ENCODE measurements around the gene AHCY. TPM values are rescaled to one million over a fixed set of nuclear protein-coding genes. Genes with fewer than 3 reads are reported as not detected.

AHCY gene
- total and polyA plus RNA-seq, 8 donors = 89.1 to 121 (median 118) TPM

- Histone ChIP-seq H3K4me3 (no peak overlapping the region), H3K36me3 (no peaks in the 10 kb centered on the region), H3K27ac (no peak overlapping the region), H3K4me1 (peaks cover 6 to 21% of the 10 kb centered on the region in 2 donors), H3K27me3 (peaks cover 5 to 20% of the 10 kb centered on the region in 2 donors), H3K9me3 (no peaks in the 10 kb centered on the region)
- intact Hi-C loops (cut with DNase I) = loop anchor here in 1 of 2 donors (10.0 kb wide), 1 partner anchor 163 kb away; no protein-coding TSS in a partner anchor
- no peak for DNase-seq
- ATAC-seq = peak; percentile 7
- no peak for TF ChIP-seq CTCF (IDR thresholded peaks at IDR 0.05)
Observed at GRCh38 chr20:34312024-34312460, 8.9 kb upstream of the AHCY start.

- no peak for DNase-seq
- Histone ChIP-seq H3K36me3 (no peaks in the 10 kb centered on the region), H3K27me3 (peaks cover 5 to 20% of the 10 kb centered on the region in 2 donors), H3K9me3 (no peaks in the 10 kb centered on the region), H3K4me1 (peaks cover 6 to 24% of the 10 kb centered on the region in 2 donors), H3K27ac (no peak overlapping the region), H3K4me3 (no peak overlapping the region)
- intact Hi-C loops (cut with DNase I) = loop anchor here in 1 of 2 donors (10.0 kb wide), 1 partner anchor 163 kb away; no protein-coding TSS in a partner anchor
- TF ChIP-seq CTCF (IDR thresholded peaks at IDR 0.05) = no peak
- ATAC-seq = peak; percentile 2
Observed at GRCh38 chr20:34311118-34312023, 8.2 kb upstream of the AHCY start.

- intact Hi-C loops (cut with DNase I) = loop anchor here in 1 of 2 donors (10.0 kb wide), 1 partner anchor 164 kb away; no protein-coding TSS in a partner anchor
- H3K27me3 ChIP-seq = peaks cover 5 to 20% of the 10 kb centered on the region in 2 donors
- H3K27ac ChIP-seq = no peak overlapping the region
- no peak overlapping the region for H3K4me3 ChIP-seq
- TF ChIP-seq CTCF (IDR thresholded peaks at IDR 0.05) = no peak
- DNase-seq (no peak), ATAC-seq (no peak)
- no peaks in the 10 kb centered on the region for H3K9me3 ChIP-seq
- no peaks in the 10 kb centered on the region for H3K36me3 ChIP-seq
- H3K4me1 ChIP-seq = peaks cover 6 to 30% of the 10 kb centered on the region in 2 donors
Observed at GRCh38 chr20:34310481-34311117, 7.4 kb upstream of the AHCY start.

- no peak for ATAC-seq
- no peak overlapping the region for H3K4me3 ChIP-seq
Observed at GRCh38 chr20:34309691-34310090, 6.5 kb upstream of the AHCY start.

More at GRCh38 chr20:34309691-34310090, 6.5 kb upstream of the AHCY start:
- DNase-seq = no peak
- H3K27me3 ChIP-seq = peaks cover 5 to 20% of the 10 kb centered on the region in 2 donors
- H3K36me3 ChIP-seq = no peaks in the 10 kb centered on the region
- peaks cover 6 to 33% of the 10 kb centered on the region in 2 donors for H3K4me1 ChIP-seq
- no peaks in the 10 kb centered on the region for H3K9me3 ChIP-seq
- intact Hi-C loops (cut with DNase I) = loop anchor here in 1 of 2 donors (10.0 kb wide), 1 partner anchor 165 kb away; no protein-coding TSS in a partner anchor
- TF ChIP-seq CTCF (IDR thresholded peaks at IDR 0.05) = no peak
- H3K27ac ChIP-seq = no peak overlapping the region

All from left lung (tissue), 10 donors.